ENCODE data around the gene TRIM24. TPM values are rescaled to one million over a fixed set of nuclear protein-coding genes. Genes with fewer than 3 reads are reported as not detected.

Gene TRIM24
- total and polyA plus RNA-seq, 2 of the 13 experiments (the other 11 are each of a cell fraction or from before 2014, with no cell fraction given) = 100 to 106 TPM

GRCh38 chr7:138512092-138512858 lies 52.2 kb downstream of the TRIM24 start (continued):
- TF ChIP-seq ZNF407 (CRISPR knock-in tag; IDR thresholded peaks at IDR 0.05; ENCODE audit: not compliant biosample characterization) (no peak), ZNF296 (CRISPR knock-in tag; conservative IDR thresholded peaks at IDR 0.05) (no peak), ETV6 (CRISPR knock-in tag; conservative IDR thresholded peaks at IDR 0.05) (no peak), NFYB (CRISPR knock-in tag; IDR thresholded peaks at IDR 0.05) (no peak), FOXA3 (CRISPR knock-in tag; IDR thresholded peaks at IDR 0.05) (no peak), TMF1 (CRISPR knock-in tag; IDR thresholded peaks at IDR 0.05; ENCODE audit: low read depth) (no peak), IRF9 (CRISPR knock-in tag; IDR thresholded peaks at IDR 0.05; ENCODE audit: borderline replicate concordance) (no peak), ZNF550 (CRISPR knock-in tag; IDR thresholded peaks at IDR 0.05; ENCODE audit: borderline replicate concordance) (no peak), NFYC (CRISPR knock-in tag; IDR thresholded peaks at IDR 0.05) (no peak), NKX3-1 (CRISPR knock-in tag; IDR thresholded peaks at IDR 0.05) (no peak), ZNF251 (CRISPR knock-in tag; IDR thresholded peaks at IDR 0.05) (no peak), MTF2 (CRISPR knock-in tag; IDR thresholded peaks at IDR 0.05; ENCODE audit: borderline replicate concordance) (no peak), FOSL2 (CRISPR knock-in tag; IDR thresholded peaks at IDR 0.05) (no peak), RBM22 (optimal IDR thresholded peaks at IDR 0.05; ENCODE audit: low read length) (peak; percentile 97), PHF8 (CRISPR knock-in tag; IDR thresholded peaks at IDR 0.05) (no peak), ZSCAN12 (CRISPR knock-in tag; IDR thresholded peaks at IDR 0.05) (no peak), ZNF136 (CRISPR knock-in tag; IDR thresholded peaks at IDR 0.05; ENCODE audit: low read depth) (no peak), ZNF564 (CRISPR knock-in tag; IDR thresholded peaks at IDR 0.05) (peak; percentile 32; the same call in 1 of the 2 replicates), ZNF503 (CRISPR knock-in tag; IDR thresholded peaks at IDR 0.05) (no peak)
